AG08396 (cell line): ENCODE measurements around the gene CRIM1.
A peak's percentile ranks its signal among the peaks of the same experiment; 100 is the strongest.

ENCODE experiments used
- DNase-seq: peaks from one replicate; pipeline ENCODE4 v3.0.0; 2012; ENCODE audit warnings: low spot score, mixed read lengths

CRIM1 gene

GRCh38 chr2:36423619-36424120 lies 68.1 kb downstream of the CRIM1 start:
- DNase-seq = no peak

- DNase-seq = no peak
These were observed 70.2 kb downstream of the CRIM1 start for GRCh38 chr2:36425608-36426355.

- peak; percentile 46 for DNase-seq
These were observed 72.2 kb downstream of the CRIM1 start for GRCh38 chr2:36427790-36428243.

GRCh38 chr2:36430549-36430948 lies 75.0 kb downstream of the CRIM1 start:
- no peak for DNase-seq

- no peak for DNase-seq
These were observed 76.9 kb downstream of the CRIM1 start for GRCh38 chr2:36432479-36432878.

- no peak for DNase-seq
These were observed 78.0 kb downstream of the CRIM1 start for GRCh38 chr2:36433311-36434217.

GRCh38 chr2:36438449-36438977 lies 82.9 kb downstream of the CRIM1 start:
- peak; percentile 78 for DNase-seq

GRCh38 chr2:36439084-36439483 lies 83.5 kb downstream of the CRIM1 start:
- DNase-seq = no peak

- no peak for DNase-seq
These were observed 85.6 kb downstream of the CRIM1 start for GRCh38 chr2:36441065-36441625.

- no peak for DNase-seq
These were observed 86.2 kb downstream of the CRIM1 start for GRCh38 chr2:36441816-36442215.

GRCh38 chr2:36444216-36444936 lies 88.8 kb downstream of the CRIM1 start:
- DNase-seq = no peak

GRCh38 chr2:36445185-36445866 lies 89.7 kb downstream of the CRIM1 start:
- DNase-seq = no peak

GRCh38 chr2:36446294-36446693 lies 90.7 kb downstream of the CRIM1 start:
- DNase-seq = no peak

- no peak for DNase-seq
These were observed 93.6 kb downstream of the CRIM1 start for GRCh38 chr2:36449213-36449612.

GRCh38 chr2:36449943-36450392 lies 94.4 kb downstream of the CRIM1 start:
- no peak for DNase-seq

GRCh38 chr2:36450466-36451196 lies 95.1 kb downstream of the CRIM1 start:
- DNase-seq = peak; percentile 46

GRCh38 chr2:36451512-36451911 lies 95.9 kb downstream of the CRIM1 start:
- DNase-seq = no peak

GRCh38 chr2:36452260-36452659 lies 96.7 kb downstream of the CRIM1 start:
- no peak for DNase-seq

- no peak for DNase-seq
These were observed 98.1 kb downstream of the CRIM1 start for GRCh38 chr2:36453652-36454051.

GRCh38 chr2:36455011-36455410 lies 99.4 kb downstream of the CRIM1 start:
- DNase-seq = no peak
